K562 (cell line): ENCODE measurements around the gene ZMYND8. TPM values are rescaled to one million over a fixed set of nuclear protein-coding genes. Genes with fewer than 3 reads are reported as not detected.

Source experiments
- FOSL1 ChIP-seq: fragments of 200-800 bp; sonication (Bioruptor generic); conservative IDR thresholded peaks from 2 replicates; pipeline ENCODE4 v1.6.1; 2016; ENCODE audit warnings: missing genetic modification characterization, missing compliant biosample characterization
- KDM1A ChIP-seq, 2 experiments: fragments of 450-650 bp; IDR thresholded peaks; 2 replicates each; pipeline ENCODE4 v1.6.1; 2016; ENCODE audit warnings: mild to moderate bottlenecking in 2 of 2
- MEF2A ChIP-seq: IDR thresholded peaks from 2 replicates; pipeline ENCODE4 v1.6.1; 2011; ENCODE audit warnings: low read depth, mild to moderate bottlenecking, low read length, moderate library complexity; ENCODE audit not compliant: control insufficient read depth
- MTA3 ChIP-seq: fragments of 450-650 bp; formaldehyde crosslinking; IDR thresholded peaks from 2 replicates; pipeline ENCODE4 v1.6.1; 2017; ENCODE audit warnings: mild to moderate bottlenecking, borderline replicate concordance
- SAP30 ChIP-seq: fragments of 200-600 bp; sonication (generic); IDR thresholded peaks from 2 replicates; pipeline ENCODE4 v1.6.1; 2012; ENCODE audit warnings: borderline replicate concordance, low read depth, mild to moderate bottlenecking, moderate library complexity, low read length, control low read depth, inconsistent platforms; ENCODE audit not compliant: insufficient read depth, poor library complexity, severe bottlenecking
- SNRNP70 ChIP-seq: fragments of 200-400 bp; formaldehyde crosslinking; optimal IDR thresholded peaks from 2 replicates; pipeline ENCODE3; 2017; ENCODE audit warnings: low read depth, low read length
- ZNF57 ChIP-seq: fragments of 450-650 bp; formaldehyde crosslinking; IDR thresholded peaks from 2 replicates; pipeline ENCODE4 v1.4.0; 2020; ENCODE audit warnings: mild to moderate bottlenecking, moderate library complexity
- ZZZ3 ChIP-seq: fragments of 450-650 bp; IDR thresholded peaks from 2 replicates; pipeline ENCODE4 v1.6.1; 2016; ENCODE audit warnings: antibody characterized with exemption, mild to moderate bottlenecking, moderate library complexity
- polyA plus RNA-seq, 8 experiments: library from polyadenylated mRNA; depleted of rRNA in 4 of 8; stranded (reverse) in 5 of 8; unstranded in 3 of 8; fragments of >200 nt; fragmentation: Nextera tagmentation in 2 of 8; fragmentation: Illumina TruSeq in 1 of 8; extraction: Ambion mirVana in 2 of 8; extraction: Trizol in 1 of 8; gene quantifications; 2 replicates each; pipeline versions ENCODE4 v1.2.1 to v1.2.3, GENCODE V29; 2011 to 2014; ENCODE audit warnings: inconsistent platforms in 1 of 8, missing spikeins in 1 of 8
- total RNA-seq, 7 experiments: library from RNA; depleted of rRNA in 6 of 7; stranded (reverse); fragments of >200 nt in 6 of 7; fragmentation: Illumina TruSeq in 2 of 7; extraction: Trizol in 2 of 7; gene quantifications; 2 replicates each; pipeline versions ENCODE4 v1.2.1 to v1.2.3, GENCODE V29; 2011 to 2021; ENCODE audit warnings: low replicate concordance in 1 of 7
- TF ChIP-seq, protein P1 (sequence below): fragments of 450-650 bp; IDR thresholded peaks from 2 replicates; pipeline ENCODE4 v1.6.1; 2017; ENCODE audit warnings: antibody characterized with exemption, mild to moderate bottlenecking

The ZMYND8 gene
- total and polyA plus RNA-seq, 9 of the 15 experiments (the other 6 are each of a cell fraction or from before 2014, with no cell fraction given) = 31.8 to 148 (median 71.9) TPM

- TF ChIP-seq, protein P1, sequence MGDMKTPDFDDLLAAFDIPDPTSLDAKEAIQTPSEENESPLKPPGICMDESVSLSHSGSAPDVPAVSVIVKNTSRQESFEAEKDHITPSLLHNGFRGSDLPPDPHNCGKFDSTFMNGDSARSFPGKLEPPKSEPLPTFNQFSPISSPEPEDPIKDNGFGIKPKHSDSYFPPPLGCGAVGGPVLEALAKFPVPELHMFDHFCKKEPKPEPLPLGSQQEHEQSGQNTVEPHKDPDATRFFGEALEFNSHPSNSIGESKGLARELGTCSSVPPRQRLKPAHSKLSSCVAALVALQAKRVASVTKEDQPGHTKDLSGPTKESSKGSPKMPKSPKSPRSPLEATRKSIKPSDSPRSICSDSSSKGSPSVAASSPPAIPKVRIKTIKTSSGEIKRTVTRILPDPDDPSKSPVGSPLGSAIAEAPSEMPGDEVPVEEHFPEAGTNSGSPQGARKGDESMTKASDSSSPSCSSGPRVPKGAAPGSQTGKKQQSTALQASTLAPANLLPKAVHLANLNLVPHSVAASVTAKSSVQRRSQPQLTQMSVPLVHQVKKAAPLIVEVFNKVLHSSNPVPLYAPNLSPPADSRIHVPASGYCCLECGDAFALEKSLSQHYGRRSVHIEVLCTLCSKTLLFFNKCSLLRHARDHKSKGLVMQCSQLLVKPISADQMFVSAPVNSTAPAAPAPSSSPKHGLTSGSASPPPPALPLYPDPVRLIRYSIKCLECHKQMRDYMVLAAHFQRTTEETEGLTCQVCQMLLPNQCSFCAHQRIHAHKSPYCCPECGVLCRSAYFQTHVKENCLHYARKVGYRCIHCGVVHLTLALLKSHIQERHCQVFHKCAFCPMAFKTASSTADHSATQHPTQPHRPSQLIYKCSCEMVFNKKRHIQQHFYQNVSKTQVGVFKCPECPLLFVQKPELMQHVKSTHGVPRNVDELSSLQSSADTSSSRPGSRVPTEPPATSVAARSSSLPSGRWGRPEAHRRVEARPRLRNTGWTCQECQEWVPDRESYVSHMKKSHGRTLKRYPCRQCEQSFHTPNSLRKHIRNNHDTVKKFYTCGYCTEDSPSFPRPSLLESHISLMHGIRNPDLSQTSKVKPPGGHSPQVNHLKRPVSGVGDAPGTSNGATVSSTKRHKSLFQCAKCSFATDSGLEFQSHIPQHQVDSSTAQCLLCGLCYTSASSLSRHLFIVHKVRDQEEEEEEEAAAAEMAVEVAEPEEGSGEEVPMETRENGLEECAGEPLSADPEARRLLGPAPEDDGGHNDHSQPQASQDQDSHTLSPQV = 0 out of 2 replicates have a peak, but pooled peaks have one; percentile 47
- peak; percentile 98 for TF ChIP-seq FOSL1
- TF ChIP-seq MEF2A = no peak
- no peak for TF ChIP-seq MTA3
- TF ChIP-seq ZZZ3 = no peak
- no peak for TF ChIP-seq ZNF57 (CRISPR knock-in tag)
- no peak for TF ChIP-seq SAP30
- no peak for TF ChIP-seq KDM1A (IDR thresholded peaks at IDR 0.05)
- no peak for TF ChIP-seq SNRNP70
These were observed 81.9 kb downstream of the ZMYND8 start (continued) for GRCh38 chr20:47274401-47275108.
